ENCODE data around the gene PIK3R3.
A peak's percentile ranks its signal among the peaks of the same experiment; 100 is the strongest.

Gene PIK3R3

GRCh38 chr1:46132529-46133180, at the start of gene PIK3R3:
Gene PIK3R3, minus strand, starts transcription at chr1:46132629. Its CDS starts 677 bp downstream, at chr1:46131952.
- DNase-seq, result peak; percentile 94

GRCh38 chr1:46181343-46182260, 49.2 kb upstream of the PIK3R3 start:
- no peak for DNase-seq

GRCh38 chr1:46180082-46180616, 47.7 kb upstream of the PIK3R3 start:
- no peak for DNase-seq

GRCh38 chr1:46179138-46180081, 47.0 kb upstream of the PIK3R3 start:
- DNase-seq, result peak; percentile 75

GRCh38 chr1:46176211-46176865, 43.9 kb upstream of the PIK3R3 start, which contains the start of gene P3R3URF:
Gene P3R3URF, minus strand, starts transcription at chr1:46176488. Its CDS starts 17 bp downstream, at chr1:46176471.
- no peak for DNase-seq

- no peak for DNase-seq
Measured at GRCh38 chr1:46175243-46175642, 42.8 kb upstream of the PIK3R3 start.

- DNase-seq, result no peak
Measured at GRCh38 chr1:46174448-46175231, 42.2 kb upstream of the PIK3R3 start, which contains the start of gene TSPAN1. Gene TSPAN1, plus strand, starts transcription at chr1:46175087. Its CDS starts 6,021 bp downstream, at chr1:46181108.

GRCh38 chr1:46173361-46173856, 41.0 kb upstream of the PIK3R3 start:
- DNase-seq, result no peak

- no peak for DNase-seq
Measured at GRCh38 chr1:46172321-46172720, 39.9 kb upstream of the PIK3R3 start.

GRCh38 chr1:46171871-46172270, 39.4 kb upstream of the PIK3R3 start:
- DNase-seq, result no peak

GRCh38 chr1:46171351-46171750, 38.9 kb upstream of the PIK3R3 start:
- no peak for DNase-seq

- no peak for DNase-seq
Measured at GRCh38 chr1:46169811-46170454, 37.5 kb upstream of the PIK3R3 start.

- DNase-seq, result no peak
Measured at GRCh38 chr1:46168477-46168876, 36.0 kb upstream of the PIK3R3 start.

- peak; percentile 47 for DNase-seq
Measured at GRCh38 chr1:46166521-46167462, 34.4 kb upstream of the PIK3R3 start.

- DNase-seq, result no peak
Measured at GRCh38 chr1:46160212-46160611, 27.8 kb upstream of the PIK3R3 start.

GRCh38 chr1:46159516-46159915, 27.1 kb upstream of the PIK3R3 start:
- DNase-seq, result no peak

GRCh38 chr1:46158312-46159281, 26.2 kb upstream of the PIK3R3 start:
- no peak for DNase-seq

- no peak for DNase-seq
Measured at GRCh38 chr1:46157916-46158311, 25.5 kb upstream of the PIK3R3 start.

Data from CD4-positive, alpha-beta T cell treated with Interleukin-10 for 1 hour (primary cell).